ENCODE results near the gene MACROD2. TPM values are rescaled to one million over a fixed set of nuclear protein-coding genes. Genes with fewer than 3 reads are reported as not detected.
A peak's percentile ranks its signal among the peaks of the same experiment; 100 is the strongest.

The MACROD2 gene
- total RNA-seq, 4 donors from 2014 or later: 8.7 to 17.8 (median 10.8) TPM

- 49 to 63% methylated on average over 3 of the region's 3 CpGs for WGBS, 2 donors
These were observed 770.0 kb downstream of the MACROD2 start for GRCh38 chr20:14765370-14765701.

GRCh38 chr20:14773486-14773885, 778.2 kb downstream of the MACROD2 start:
- H3K4me1 ChIP-seq: peaks cover 0 to 5% of the 10 kb centered on the region in 2 donors
- no peak overlapping the region for H3K4me3 ChIP-seq (replicated peaks in 1 of 3)
- no peaks in the 10 kb centered on the region for H3K36me3 ChIP-seq
- no peak for TF ChIP-seq POLR2A (IDR thresholded peaks at IDR 0.05)
- TF ChIP-seq, protein P1, sequence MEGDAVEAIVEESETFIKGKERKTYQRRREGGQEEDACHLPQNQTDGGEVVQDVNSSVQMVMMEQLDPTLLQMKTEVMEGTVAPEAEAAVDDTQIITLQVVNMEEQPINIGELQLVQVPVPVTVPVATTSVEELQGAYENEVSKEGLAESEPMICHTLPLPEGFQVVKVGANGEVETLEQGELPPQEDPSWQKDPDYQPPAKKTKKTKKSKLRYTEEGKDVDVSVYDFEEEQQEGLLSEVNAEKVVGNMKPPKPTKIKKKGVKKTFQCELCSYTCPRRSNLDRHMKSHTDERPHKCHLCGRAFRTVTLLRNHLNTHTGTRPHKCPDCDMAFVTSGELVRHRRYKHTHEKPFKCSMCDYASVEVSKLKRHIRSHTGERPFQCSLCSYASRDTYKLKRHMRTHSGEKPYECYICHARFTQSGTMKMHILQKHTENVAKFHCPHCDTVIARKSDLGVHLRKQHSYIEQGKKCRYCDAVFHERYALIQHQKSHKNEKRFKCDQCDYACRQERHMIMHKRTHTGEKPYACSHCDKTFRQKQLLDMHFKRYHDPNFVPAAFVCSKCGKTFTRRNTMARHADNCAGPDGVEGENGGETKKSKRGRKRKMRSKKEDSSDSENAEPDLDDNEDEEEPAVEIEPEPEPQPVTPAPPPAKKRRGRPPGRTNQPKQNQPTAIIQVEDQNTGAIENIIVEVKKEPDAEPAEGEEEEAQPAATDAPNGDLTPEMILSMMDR (IDR thresholded peaks at IDR 0.05): no peak
- no peak overlapping the region for H3K27ac ChIP-seq
- no peak for DNase-seq
- intact Hi-C loops (cut with DNase I): no loop called here
- H3K9me3 ChIP-seq: no peaks in the 10 kb centered on the region
- no peaks in the 10 kb centered on the region for H3K27me3 ChIP-seq

More at GRCh38 chr20:14765370-14765701, 770.0 kb downstream of the MACROD2 start:
- no peaks in the 10 kb centered on the region for H3K27me3 ChIP-seq
- no peak for TF ChIP-seq POLR2A (IDR thresholded peaks at IDR 0.05)
- TF ChIP-seq, protein P1 (IDR thresholded peaks at IDR 0.05): no peak
- H3K4me1 ChIP-seq: peaks cover 14 to 47% of the 10 kb centered on the region in 2 donors
- intact Hi-C loops (cut with DNase I): no loop called here
- no peak overlapping the region for H3K4me3 ChIP-seq (replicated peaks in 1 of 3)
- DNase-seq: no peak
- H3K27ac ChIP-seq: peak overlapping the region; percentile 81 to 90 (median 85)
- H3K36me3 ChIP-seq: no peaks in the 10 kb centered on the region
- H3K9me3 ChIP-seq: no peaks in the 10 kb centered on the region

- 46 to 47% methylated on average over 2 of the region's 2 CpGs for WGBS, 2 donors
- no peaks in the 10 kb centered on the region for H3K36me3 ChIP-seq
- H3K4me3 ChIP-seq (replicated peaks in 1 of 3): no peak overlapping the region
- TF ChIP-seq, protein P1 (IDR thresholded peaks at IDR 0.05): no peak
- TF ChIP-seq POLR2A (IDR thresholded peaks at IDR 0.05): no peak
- no peaks in the 10 kb centered on the region for H3K9me3 ChIP-seq
- peak; percentile 78 to 83 for DNase-seq
- intact Hi-C loops (cut with DNase I): no loop called here
- H3K4me1 ChIP-seq: peaks cover 0 to 5% of the 10 kb centered on the region in 2 donors
- no peaks in the 10 kb centered on the region for H3K27me3 ChIP-seq
- H3K27ac ChIP-seq: no peak overlapping the region
These were observed 780.5 kb downstream of the MACROD2 start for GRCh38 chr20:14775778-14776177.

GRCh38 chr20:14777591-14777990, 782.3 kb downstream of the MACROD2 start:
- no peak for TF ChIP-seq POLR2A (IDR thresholded peaks at IDR 0.05)
- TF ChIP-seq, protein P1 (IDR thresholded peaks at IDR 0.05): no peak
- Histone ChIP-seq H3K9me3 (no peaks in the 10 kb centered on the region), H3K27me3 (no peaks in the 10 kb centered on the region), H3K4me1 (peaks cover 0 to 9% of the 10 kb centered on the region in 2 donors), H3K4me3 (replicated peaks in 1 of 3) (no peak overlapping the region), H3K27ac (no peak overlapping the region), H3K36me3 (no peaks in the 10 kb centered on the region)
- DNase-seq: no peak
- 92 to 95% methylated on average over 3 of the region's 3 CpGs for WGBS, 2 donors
- intact Hi-C loops (cut with DNase I): no loop called here

DNA sequence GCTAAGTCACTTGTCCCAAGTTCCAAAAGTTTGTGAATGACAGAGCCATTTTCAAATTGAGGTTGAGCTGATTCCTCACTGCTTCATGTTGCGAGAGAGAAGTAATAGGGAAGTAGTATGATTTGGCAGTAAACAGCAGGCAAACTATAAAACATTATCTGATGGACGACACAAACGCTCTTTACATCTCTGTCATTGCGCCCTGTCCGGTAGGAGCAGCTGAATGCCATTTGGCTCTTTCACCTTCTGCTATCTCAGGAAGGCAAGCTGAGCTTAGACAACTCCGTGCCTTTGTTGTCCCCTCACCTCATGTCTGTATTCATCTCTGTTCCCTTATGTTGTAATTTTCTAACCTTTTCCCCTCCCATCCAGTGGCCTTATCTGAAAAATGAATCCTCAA, 782.8 kb downstream of the MACROD2 start:
- Histone ChIP-seq H3K4me1 (peaks cover under 1 to 9% of the 10 kb centered on the region in 2 donors), H3K27me3 (no peaks in the 10 kb centered on the region), H3K27ac (no peak overlapping the region), H3K36me3 (no peaks in the 10 kb centered on the region), H3K9me3 (no peaks in the 10 kb centered on the region), H3K4me3 (replicated peaks in 1 of 3) (no peak overlapping the region)
- TF ChIP-seq, protein P1 (IDR thresholded peaks at IDR 0.05): no peak
- TF ChIP-seq POLR2A (IDR thresholded peaks at IDR 0.05): no peak
- DNase-seq: no peak
- intact Hi-C loops (cut with DNase I): no loop called here
- WGBS, 2 donors: 90 to 92% methylated on average over 6 of the region's 6 CpGs
